Measurements from ENCODE around the gene CACNG3.

CACNG3 gene

GRCh38 chr16:24255456-24256371, at the start of gene CACNG3:
Gene CACNG3, plus strand, starts transcription at chr16:24256335. Its CDS starts 420 bp downstream, at chr16:24256755.
- DNase-seq (ENCODE audit: low read depth), result peak; percentile 83
- no peak within 1 kb of the TSS for H3K4me3 ChIP-seq (ENCODE audit: low read depth, low read length)
- TF ChIP-seq MAX (IDR thresholded peaks at IDR 0.05; ENCODE audit: low read depth, low read length), result peak; percentile 79
- TF ChIP-seq MYC (IDR thresholded peaks at IDR 0.05; ENCODE audit: low read depth, low read length), result no peak

- TF ChIP-seq MAX (IDR thresholded peaks at IDR 0.05; ENCODE audit: low read depth, low read length), result no peak
- TF ChIP-seq CTCF (IDR thresholded peaks at IDR 0.05; ENCODE audit: low read depth, low read length), result no peak
- no peak for TF ChIP-seq POLR2A (IDR thresholded peaks at IDR 0.05; ENCODE audit: extremely low read depth, insufficient read length)
- TF ChIP-seq MYC (IDR thresholded peaks at IDR 0.05; ENCODE audit: low read depth, low read length), result no peak
Observed at GRCh38 chr16:24206926-24207325, 49.2 kb upstream of the CACNG3 start.

GRCh38 chr16:24208710-24209109, 47.4 kb upstream of the CACNG3 start:
- no peak for DNase-seq (ENCODE audit: low read depth)
- H3K4me3 ChIP-seq (ENCODE audit: low read depth, low read length), result no peak overlapping the region
- TF ChIP-seq CTCF (IDR thresholded peaks at IDR 0.05; ENCODE audit: low read depth, low read length), result no peak
- TF ChIP-seq MYC (IDR thresholded peaks at IDR 0.05; ENCODE audit: low read depth, low read length), result no peak
- no peak for TF ChIP-seq MAX (IDR thresholded peaks at IDR 0.05; ENCODE audit: low read depth, low read length)
- no peak for TF ChIP-seq POLR2A (IDR thresholded peaks at IDR 0.05; ENCODE audit: extremely low read depth, insufficient read length)

More at GRCh38 chr16:24206926-24207325, 49.2 kb upstream of the CACNG3 start:
- no peak for DNase-seq (ENCODE audit: low read depth)
- H3K4me3 ChIP-seq (ENCODE audit: low read depth, low read length), result no peak overlapping the region

GRCh38 chr16:24214992-24215391, 41.1 kb upstream of the CACNG3 start:
- H3K4me3 ChIP-seq (ENCODE audit: low read depth, low read length), result no peak overlapping the region
- no peak for DNase-seq (ENCODE audit: low read depth)
- TF ChIP-seq MAX (IDR thresholded peaks at IDR 0.05; ENCODE audit: low read depth, low read length) (no peak), CTCF (IDR thresholded peaks at IDR 0.05; ENCODE audit: low read depth, low read length) (no peak), POLR2A (IDR thresholded peaks at IDR 0.05; ENCODE audit: extremely low read depth, insufficient read length) (no peak), MYC (IDR thresholded peaks at IDR 0.05; ENCODE audit: low read depth, low read length) (no peak)

GRCh38 chr16:24216961-24217360, 39.2 kb upstream of the CACNG3 start:
- H3K4me3 ChIP-seq (ENCODE audit: low read depth, low read length), result no peak overlapping the region
- TF ChIP-seq POLR2A (IDR thresholded peaks at IDR 0.05; ENCODE audit: extremely low read depth, insufficient read length) (no peak), MYC (IDR thresholded peaks at IDR 0.05; ENCODE audit: low read depth, low read length) (no peak), MAX (IDR thresholded peaks at IDR 0.05; ENCODE audit: low read depth, low read length) (no peak), CTCF (IDR thresholded peaks at IDR 0.05; ENCODE audit: low read depth, low read length) (no peak)
- DNase-seq (ENCODE audit: low read depth), result no peak

- no peak overlapping the region for H3K4me3 ChIP-seq (ENCODE audit: low read depth, low read length)
- DNase-seq (ENCODE audit: low read depth), result no peak
- TF ChIP-seq MYC (IDR thresholded peaks at IDR 0.05; ENCODE audit: low read depth, low read length), result no peak
- TF ChIP-seq MAX (IDR thresholded peaks at IDR 0.05; ENCODE audit: low read depth, low read length), result no peak
- no peak for TF ChIP-seq CTCF (IDR thresholded peaks at IDR 0.05; ENCODE audit: low read depth, low read length)
- TF ChIP-seq POLR2A (IDR thresholded peaks at IDR 0.05; ENCODE audit: extremely low read depth, insufficient read length), result no peak
Observed at GRCh38 chr16:24217461-24217860, 38.7 kb upstream of the CACNG3 start.

Measured in NB4 (cell line).